A204.1 (cell line): ENCODE measurements around the gene TPGS2.

Experiments
- FAIRE-seq: peaks from 2 replicates; lab custom pipeline; 2012; peaks lifted over from hg19 to GRCh38; lab: Jason Lieb, UNC

TPGS2 gene

DNA sequence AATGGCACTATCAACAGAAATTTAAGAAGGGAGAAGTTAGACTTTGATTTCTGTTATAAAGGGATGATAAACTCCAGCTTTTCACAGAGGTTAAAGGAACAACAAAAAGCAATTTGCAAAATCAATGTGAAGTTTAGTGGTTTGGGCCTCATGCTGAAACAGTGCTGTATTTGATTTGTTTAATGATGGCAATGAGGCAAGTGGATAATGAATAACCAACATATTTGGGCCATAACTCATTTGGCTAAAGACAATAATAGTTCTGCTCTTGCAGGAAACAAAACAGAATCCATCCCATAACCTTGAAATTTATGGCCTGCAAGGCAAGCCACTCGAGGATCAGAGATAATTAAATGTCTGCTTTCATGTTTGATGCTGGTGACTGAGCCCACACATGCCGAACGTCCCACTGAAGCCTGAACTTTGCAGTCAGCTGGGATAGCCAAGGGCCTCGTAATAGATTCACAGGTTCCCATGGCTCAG lies 56.5 kb downstream of the TPGS2 start:
- FAIRE-seq = no peak

DNA sequence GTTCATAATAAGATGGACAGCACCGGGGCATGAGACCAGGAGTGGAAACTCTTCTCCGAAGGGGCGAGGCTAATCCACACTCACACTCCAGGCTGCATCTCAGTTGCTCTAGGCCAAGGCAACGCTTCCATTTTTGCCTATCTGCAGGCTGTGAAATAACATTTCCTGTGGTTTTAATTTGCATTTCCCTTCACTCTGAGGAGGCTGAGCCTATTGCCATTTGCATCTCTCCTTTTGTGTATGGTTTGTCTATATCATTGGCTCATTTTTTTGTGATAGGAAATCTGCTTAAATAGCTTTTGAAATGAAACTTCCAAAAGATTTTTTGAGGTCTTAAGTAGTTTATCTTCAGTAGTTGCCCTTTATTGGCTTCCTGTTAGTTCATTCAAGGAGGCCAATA lies 57.6 kb downstream of the TPGS2 start:
- FAIRE-seq = no peak

DNA sequence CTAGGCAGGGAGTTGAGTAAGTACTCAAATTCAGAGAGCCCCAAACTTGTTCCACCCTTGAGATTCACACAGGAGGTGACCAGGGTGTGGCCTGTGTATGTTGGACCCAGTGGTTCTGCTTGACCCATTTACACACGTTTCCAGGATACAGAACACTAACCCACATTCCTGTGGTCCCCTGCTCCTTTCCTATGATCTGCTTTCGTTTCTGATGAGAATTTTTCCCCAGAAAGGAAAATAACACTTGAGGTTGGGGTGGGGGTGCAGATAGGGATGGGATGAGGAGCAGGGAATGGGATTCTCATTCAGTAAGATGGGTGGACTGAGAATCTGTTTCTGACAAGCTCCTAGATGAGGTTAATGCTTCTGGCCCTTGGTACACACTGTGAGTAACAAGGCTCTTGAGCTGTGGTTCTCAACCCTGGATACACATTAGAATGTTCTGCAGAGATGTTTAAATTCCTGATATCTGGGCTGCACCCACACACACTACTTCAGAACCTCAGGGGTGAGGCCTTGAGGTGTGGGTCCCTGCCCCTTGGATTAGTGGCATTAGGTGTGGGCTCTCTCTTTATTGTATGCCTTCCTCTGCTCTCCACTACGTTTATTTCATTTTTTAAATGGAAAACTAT lies 58.4 kb downstream of the TPGS2 start:
- FAIRE-seq = no peak

DNA sequence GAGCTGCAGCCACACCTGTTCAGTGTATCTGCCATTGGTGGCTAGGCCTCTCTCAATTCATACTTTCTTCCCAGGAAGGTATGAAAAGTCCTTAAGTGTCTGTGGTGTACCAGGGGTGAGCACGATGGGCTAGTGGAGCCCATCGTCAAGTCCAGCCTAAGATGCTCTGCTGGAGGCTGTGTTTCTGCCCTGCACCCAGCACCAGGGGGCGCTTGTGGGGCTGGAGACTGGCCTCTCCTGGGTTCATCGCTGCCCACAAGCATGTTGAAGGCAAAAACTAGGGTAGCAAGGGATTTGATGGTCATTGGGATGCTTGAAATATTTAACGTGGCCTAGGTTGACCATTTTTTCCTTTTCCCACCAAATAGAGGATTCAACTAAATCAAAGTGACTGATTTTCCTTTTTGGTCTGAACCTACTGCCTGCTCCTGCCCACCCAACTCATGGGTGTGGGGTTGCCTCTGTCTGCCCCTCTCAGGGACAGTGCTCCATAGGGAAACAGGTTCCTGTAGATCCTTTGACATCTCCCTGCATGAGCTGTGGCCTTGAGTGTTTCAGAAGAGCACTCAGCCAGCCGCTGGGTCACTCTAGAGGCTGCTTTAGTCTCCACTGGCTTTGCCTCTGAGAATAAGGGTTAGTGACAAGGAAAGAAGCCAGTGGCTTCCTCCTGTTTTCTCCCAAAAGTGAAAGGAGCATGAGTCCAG lies 59.0 kb downstream of the TPGS2 start:
- no peak for FAIRE-seq

DNA sequence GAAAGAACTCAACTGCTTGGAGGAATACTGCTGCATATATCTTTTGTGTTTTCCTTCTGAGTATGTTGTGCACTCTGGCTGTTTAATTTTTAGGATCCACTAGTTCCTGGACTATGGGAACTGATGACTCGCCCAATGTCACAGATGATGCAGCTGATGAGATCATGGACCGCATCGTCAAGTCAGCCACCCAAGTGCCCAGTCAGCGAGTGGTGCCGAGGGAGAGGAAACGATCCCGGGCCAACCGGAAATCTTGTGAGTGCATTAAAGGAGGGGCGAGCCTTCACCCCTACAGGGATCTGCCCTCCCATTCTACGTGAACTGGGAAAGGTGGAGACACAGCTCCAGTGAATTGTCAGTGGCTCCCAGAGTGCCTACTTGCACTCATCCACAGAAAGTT lies 59.6 kb downstream of the TPGS2 start:
- FAIRE-seq = no peak

DNA sequence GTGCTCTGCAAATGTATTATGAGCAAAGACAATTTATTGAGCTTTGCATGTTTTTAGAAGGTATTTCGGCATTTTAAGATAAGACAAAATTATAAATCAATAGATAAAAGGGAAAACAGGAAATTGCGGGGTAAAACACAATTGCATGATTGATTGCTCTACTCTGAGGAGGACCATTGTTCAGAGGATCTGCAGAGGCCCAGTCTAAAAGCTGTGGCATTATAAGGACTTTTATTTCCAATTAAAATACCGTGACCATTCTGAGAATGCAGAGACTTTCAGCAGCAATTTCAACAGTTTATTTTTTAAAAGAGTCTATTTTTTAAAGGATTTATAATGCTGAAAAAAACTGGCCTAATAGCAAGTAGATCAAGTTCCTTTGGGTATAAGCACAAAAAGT lies 62.0 kb downstream of the TPGS2 start:
- no peak for FAIRE-seq

DNA sequence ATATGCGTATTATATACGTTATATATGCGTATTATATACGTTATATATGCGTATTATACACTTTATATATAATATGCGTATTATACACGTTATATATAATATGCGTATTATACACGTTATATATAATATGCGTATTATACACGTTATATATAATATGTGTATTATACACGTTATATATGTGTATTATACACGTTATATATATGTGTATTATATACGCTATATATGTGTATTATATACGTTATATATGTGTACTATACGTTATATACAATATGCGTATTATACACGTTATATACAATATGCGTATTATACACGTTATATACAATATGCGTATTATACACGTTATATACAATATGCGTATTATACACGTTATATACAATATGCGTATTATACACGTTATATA lies 65.8 kb downstream of the TPGS2 start:
- peak; percentile 97 for FAIRE-seq

DNA sequence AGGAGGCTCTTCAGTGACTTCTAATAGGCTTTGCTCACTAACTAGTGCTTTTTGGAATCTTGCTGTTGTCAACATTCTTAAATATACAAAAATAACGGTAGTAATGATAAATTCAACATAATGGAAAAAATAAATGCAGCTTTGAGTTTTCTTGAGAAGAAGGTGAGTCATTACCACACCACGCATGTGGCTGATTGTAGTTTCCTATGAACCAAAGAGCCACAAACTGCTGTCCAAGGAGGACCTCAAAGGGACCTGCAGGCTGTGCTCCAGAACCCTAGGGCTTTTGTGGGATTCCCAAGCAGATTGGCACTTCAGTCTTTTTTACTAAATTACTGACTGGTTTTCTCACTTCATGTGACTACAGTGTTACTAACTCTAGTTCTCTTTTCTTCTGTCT lies 66.7 kb downstream of the TPGS2 start:
- FAIRE-seq = no peak

DNA sequence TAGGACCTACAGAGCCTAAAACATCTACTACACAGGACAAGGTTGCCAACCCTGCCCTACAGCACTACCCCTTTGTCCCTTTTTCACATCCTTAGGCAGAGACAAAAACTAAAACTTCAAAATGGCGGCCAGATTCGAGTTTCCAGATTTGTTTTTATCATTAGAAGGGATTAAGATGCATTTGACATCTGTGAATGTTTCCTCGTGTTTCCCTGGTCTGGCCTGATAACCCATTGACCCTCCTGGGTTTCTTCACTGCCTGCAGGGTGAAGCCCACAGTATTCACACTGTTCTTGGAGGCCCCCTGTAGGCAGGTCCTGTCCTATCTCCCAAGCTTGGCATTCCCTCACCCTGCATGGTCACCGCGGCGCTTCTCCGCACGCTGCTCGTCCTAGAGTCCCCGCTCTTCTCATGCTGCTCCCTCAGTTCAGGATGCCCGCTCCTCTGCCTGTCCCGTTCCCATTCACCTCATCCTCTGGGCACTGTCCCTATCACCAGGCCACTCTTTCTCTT lies 67.6 kb downstream of the TPGS2 start:
- FAIRE-seq = no peak

DNA sequence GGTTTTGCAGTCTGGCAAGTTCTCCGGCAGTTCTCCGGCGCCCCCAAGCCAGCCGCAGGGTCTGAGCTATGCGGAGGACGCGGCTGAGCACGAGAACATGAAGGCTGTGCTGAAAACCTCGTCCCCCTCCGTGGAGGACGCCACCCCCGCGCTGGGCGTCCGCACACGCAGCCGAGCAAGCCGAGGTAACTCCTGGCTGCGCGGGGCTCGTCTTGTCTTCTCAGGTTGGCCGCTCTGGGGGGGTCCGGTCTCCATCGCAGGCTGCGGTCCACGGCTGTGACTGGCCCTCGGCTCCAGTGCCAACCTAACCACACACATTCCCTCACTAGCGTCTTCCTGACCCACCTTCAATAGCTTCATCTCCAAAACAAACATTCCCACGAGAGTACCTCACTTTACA lies 68.2 kb downstream of the TPGS2 start:
- FAIRE-seq = no peak

DNA sequence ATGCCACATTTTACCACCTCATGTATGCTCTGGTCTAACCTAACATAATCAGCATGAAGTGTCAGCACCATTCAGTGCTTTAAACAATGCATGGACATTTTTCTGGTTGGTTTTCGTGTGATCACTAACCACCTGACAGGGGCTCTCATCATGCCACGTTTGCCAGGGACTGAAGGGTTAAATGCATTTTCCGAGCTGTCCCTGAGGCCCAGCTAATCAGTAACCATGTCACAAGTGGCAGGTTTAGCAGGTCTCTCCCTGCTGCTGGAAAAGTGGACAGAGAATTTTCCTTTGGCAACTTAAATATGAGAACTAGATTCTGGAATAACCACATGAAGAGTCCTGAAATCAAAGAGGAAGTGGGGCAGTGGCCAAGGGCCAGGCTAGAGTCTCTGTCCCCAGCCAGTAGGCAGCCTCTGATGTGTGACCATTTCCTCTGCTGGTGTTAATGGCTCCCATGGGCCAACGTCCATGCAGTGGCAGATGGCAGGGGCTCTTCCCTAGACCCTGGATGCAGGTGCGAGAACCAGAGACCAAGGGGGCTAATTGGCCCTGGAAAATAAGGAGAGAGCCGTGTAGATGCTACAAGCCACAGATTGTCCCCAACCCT lies 69.5 kb downstream of the TPGS2 start:
- no peak for FAIRE-seq

DNA sequence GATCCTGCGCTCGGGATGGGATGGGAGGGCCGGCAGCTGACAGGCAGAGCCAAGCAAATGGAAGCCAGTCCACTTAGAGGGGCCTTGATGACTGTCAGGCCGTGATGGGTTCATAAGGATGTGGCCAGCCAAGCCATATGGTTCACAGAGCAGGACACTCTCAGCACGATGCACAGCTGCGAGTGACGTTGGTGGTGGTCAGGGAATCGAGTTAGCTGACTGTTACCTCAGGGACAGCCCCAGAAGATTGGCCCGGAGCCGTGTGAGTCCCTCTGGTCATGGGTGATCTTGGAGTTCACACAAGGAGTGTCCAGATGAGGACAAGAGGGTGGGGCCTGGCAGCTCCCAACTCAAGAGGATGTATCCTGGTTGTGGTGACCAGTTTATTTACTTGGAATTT lies 70.2 kb downstream of the TPGS2 start:
- FAIRE-seq = no peak

DNA sequence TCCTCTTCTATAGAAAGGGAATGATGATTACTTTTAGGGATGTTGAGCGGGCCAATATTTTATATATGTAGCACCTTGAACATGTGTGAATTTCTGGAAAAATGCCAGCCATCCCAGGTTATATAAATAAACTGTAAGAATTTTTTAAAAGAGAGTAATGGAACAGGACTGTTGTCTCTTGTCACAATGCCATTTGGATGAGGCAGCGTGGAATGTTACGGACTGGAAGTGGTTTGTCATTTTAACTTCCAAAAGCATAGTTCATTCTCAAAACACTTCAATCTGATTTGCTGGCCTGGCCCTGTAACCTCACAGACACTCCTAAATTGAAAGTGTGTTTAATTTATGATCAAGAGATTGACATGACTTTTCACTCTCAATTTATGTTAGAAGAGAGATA lies 70.8 kb downstream of the TPGS2 start:
- no peak for FAIRE-seq

DNA sequence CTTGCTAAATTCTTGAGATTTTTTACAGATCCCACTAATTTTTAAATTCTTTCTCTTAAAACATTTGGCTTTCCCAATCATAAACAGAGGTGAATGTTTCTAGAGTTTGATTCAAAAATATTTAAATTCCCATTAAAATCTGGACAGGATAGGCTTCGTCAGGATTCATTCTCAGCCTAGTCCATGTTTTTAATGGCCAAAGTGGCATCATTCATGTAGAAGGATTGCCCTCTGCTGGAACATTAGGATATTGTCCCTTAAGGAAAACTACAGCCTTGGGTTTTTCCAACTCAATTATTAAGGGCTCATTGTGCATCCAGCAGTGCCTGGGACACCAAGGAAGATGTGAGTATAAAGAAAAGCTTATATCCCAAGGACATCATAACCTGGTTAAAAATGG lies 71.7 kb downstream of the TPGS2 start:
- FAIRE-seq = peak; percentile 96

DNA sequence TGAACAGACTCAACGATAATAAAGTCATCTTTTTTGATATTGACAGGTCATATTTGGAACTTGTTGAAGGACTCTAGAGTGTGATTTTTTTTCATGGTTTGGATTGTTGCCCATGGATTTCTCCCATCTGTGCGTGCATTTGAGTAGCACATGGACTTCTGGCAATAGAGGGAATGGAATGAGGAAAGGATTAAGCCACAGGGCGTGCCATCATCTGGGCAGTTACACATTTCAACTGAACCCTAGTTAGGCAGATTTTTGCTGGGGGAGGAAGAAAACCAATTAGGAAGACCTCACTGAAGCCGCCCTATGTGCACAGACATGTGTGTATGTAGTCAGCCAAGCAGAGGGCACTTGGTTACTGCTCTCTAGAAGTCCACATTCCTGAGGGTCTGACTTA lies 72.6 kb downstream of the TPGS2 start:
- no peak for FAIRE-seq

DNA sequence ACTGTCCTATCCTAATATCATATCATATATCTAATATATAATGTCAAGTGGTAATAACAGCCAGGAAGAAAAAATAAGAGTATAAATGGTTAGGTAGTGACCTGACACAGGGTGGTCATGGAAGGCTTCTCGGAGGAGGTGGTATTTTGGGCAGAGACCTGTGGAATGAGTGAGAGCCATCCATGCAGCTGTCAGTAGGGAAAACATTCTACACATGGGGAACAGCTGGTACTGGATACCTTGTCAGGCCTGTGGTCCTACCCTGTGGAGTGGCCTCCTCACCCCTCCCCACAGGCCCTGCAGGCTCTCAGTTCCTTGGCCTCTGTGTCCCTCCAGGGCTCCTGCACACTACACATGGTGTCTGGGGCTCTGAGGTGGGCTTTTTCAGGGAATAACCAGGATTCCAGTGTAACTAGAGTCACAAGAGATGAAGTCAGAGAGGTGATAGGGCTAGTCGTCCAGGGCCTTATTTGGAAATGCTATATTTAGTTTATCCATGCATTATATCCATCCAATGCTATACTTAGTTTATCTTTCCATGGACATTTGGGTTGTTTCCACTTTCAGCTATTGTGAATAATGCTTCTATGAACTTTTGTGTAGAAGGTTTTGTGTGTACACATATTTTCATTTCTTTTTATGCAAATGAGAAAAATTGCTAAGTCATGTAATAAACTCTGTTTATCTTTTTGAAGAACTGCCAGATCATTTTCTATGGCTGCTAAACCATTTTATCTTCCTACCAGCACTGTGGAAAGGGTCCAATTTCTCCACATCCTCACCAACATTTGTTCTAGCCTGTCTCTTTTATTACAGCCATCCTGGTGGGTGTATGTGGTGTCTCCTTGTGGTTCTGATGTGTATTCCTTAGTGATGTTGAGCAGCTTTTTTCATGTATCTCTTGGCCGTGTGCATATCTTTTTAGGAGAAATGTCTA lies 75.6 kb downstream of the TPGS2 start:
- FAIRE-seq = no peak

DNA sequence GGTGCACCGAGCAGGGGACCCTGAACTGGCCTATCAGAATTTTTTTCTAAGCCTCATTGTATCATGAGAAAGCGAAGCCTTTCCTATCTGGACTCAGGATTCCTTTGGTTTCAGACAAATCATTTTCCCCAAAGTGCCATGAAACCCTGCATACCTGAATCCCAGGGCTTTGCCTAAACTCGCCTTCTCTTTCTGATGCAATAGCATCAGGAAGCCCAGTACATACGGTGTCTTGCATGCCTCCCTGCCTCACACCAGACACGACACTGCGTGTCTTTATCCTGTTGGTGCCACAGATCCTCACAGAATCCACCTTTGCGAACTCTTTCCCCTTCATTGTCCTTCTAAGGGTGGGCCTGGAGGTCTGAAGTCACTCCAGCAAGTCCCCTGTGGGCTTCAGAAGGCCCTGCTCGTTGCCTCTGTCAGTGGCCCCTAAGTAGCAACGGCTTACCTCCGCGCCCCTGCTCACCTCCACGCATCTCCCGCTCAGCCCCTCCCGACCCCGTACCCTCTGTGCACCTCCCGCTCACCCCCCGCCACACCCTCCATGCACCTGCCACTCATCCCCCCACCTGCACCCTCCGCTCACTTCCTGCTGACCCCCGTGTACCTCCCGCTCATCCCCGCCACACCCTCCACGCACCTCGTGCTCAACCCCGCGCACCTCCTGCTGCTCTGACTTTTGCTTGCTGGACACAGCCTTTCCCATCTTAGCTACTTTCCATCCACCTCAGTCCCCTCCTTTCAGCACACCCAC lies 83.4 kb downstream of the TPGS2 start:
- FAIRE-seq = no peak

DNA sequence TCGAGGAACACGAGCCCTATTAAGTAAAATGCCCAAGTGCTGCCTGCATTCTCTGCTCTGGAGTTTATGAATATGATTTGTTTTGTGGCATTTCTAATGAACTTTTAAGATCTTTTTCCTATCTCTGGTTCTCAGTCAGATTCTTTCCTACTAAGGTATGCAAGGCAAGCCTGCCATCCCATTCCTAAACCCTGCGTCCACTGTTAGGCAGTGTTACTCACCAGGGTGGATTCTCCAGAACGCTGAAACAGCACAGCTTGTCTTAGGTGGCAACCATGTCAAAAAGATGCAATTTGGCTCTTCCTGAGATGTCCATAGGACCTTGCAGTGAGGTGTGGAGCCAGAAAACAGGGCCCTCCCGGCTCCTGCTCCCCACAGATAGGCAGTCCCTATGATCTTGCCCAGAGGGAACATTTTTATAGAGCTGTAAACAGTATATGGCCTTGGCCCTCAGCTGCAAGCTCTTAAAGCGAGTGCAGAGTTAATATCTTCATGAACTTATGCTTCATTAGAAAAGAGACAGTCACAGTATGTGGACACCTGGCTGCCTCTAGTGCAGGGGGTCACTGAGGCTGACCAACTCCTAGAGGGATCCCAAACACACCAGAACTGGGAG lies 84.4 kb downstream of the TPGS2 start:
- no peak for FAIRE-seq
